Activated CD8-positive, alpha-beta memory T cell treated with anti-CD3 and anti-CD28 coated beads, Interleukin-2, amount 50 U/mL, for 1 hour (primary cell): ENCODE data around the gene ZMYND19.
"Not testable (repeated sequence)": the region's sequence is repeated elsewhere in the genome, so short reads cannot be mapped to it uniquely, and the experiment has no call there.

Experiments used
- DNase-seq: peaks from one replicate; pipeline ENCODE4 v3.0.0-alpha.2; 2020; ENCODE audit errors: extremely low read depth

The ZMYND19 gene

DNA sequence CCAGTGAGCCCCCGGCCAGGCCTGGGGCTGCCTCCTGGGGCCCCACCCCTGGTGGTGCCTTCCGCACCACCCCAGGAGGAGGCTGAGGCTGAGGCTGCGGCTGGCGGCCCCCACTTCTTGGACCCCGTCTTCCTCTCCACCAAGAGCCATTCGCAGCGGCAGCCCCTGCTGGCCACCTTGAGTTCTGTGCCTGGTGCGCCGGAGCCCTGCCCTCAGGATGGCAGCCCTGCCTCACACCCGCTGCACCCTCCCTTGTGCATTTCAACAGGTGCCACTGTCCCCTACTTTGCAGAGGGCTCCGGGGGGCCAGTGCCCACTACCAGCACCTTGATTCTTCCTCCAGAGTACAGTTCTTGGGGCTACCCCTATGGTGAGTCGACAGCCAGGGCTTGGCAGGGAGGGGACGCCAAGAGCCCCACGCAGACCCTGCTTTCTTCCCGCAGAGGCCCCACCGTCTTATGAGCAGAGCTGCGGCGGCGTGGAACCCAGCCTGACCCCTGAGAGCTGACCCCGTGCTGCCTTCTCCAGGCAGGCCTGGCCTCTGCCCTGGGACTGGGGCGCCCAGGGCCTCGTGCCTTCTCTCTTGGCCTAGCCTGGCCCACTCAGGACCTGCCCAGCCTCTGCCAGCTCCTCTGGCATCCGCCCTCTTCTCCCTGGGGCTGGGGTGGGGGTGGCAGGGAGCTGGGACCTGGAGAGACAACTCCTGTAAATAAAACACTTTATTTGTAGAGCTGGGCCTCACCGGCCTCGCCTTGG is 24.5 kb upstream of the ZMYND19 start:
- no peak for DNase-seq

DNA sequence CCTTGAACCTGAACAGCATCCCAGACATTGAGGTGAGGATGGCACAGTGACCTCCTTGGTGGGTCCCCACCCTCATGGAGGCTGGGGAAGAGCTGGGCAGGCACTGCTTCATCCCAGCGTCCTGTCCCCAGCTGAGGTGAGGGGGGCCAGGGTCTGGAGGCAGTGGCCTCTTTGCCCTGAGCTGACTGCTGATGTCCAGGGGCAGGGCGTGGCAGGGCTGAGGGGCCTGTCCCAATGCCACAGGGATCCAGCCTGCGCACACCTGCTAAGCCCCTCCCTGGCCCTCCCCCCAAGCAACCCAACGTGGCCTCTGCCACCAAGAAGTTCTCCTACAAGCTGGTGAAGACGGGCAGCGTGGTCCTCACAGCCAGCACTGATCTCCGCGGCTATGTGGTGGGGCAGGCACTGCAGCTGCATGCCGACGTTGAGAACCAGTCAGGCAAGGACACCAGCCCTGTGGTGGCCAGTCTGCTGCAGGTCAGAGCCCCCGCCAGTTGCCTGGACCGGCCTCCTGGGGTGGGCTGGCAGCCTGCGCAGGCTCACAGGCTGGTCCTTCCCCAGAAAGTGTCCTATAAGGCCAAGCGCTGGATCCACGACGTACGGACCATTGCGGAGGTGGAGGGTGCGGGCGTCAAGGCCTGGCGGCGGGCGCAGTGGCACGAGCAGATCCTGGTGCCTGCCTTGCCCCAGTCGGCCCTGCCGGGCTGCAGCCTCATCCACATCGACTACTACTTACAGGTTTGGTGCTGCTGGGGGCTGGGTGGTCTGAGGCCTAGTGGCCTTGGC is 23.6 kb upstream of the ZMYND19 start:
- no peak for DNase-seq

DNA sequence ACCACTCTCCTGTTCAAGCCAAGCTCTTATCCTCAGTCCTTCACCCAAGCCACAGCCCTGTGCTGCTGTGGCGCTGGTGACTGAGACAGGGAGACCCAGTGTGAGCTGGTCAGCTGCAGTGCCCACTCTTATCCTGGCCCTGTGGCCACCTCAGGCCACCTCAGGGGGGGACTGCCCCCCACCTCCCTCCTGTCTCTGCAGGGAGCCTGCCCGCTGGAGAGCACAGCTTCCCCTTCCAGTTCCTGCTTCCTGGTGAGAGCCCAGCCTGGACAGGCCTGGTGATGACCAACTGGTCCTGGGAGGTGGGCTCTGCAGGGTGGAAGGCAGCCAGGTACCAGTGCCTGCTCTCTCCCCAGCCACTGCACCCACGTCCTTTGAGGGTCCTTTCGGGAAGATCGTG is 22.9 kb upstream of the ZMYND19 start:
- DNase-seq = no peak

DNA sequence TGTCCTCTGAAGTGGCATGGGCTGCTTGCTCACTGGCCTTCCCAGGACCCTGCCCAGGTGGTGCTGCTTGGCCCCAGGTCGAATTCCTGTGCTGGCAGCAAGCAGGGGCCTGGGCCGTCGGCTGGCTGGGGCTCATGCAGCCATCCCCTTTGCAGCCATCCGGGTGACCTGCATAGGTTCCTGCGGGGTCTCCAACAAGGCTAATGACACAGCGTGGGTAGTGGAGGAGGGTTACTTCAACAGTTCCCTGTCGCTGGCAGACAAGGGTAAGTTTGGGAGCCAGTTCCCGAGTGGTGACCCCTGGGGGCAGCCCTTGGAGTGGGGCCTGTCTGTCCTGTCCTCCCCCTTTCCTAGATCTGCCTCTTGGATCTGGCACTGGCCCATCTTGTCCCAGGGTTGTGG is 22.4 kb upstream of the ZMYND19 start:
- no peak for DNase-seq

DNA sequence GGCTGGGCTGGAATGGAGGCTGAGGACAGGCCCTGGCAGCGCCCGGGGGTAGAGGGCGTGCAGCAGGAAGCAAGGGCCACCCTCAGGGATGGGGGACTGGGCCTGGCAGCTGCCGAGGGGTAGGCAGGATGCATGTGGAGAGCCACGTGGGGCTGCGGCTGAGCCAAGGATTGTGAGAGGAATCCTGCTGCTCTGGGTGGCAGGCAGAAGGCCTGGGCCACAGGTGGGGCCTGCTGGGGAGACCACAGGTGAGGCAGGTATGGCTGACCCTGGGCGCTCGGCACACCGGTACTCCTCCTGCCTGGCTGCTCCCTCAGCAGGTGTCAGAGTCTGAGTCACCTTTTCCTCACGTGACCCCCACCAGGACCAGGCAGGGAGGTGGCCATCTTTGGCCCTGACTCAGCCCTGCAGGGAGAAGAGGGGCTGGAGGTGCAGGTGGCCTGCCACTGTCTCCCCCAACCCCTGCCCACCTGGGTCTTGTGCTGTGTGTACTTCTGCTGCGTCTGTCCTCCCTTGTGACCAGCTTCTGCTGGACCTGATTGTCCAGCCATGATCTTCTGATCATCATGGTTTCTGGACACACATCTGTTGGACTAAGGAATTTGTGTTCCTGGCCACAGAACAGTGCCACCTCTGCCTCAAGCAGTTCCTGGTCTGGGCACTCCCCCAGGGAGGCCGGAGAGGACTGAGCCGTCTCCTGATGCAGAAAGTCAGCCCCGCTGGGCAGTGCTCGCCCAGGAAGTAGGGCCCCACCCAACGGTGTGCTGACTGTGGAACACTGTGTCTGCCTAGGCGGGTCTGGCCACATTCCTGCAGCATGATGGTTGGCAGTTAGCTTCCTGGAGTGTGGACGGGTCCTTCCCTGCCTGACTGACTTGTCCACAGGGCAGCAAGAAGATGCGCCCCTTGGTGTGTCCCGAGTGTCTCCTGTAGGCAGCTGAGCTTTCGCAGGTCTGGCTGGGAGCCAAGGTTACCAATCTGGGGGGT is 21.6 kb upstream of the ZMYND19 start:
- DNase-seq = no peak

DNA sequence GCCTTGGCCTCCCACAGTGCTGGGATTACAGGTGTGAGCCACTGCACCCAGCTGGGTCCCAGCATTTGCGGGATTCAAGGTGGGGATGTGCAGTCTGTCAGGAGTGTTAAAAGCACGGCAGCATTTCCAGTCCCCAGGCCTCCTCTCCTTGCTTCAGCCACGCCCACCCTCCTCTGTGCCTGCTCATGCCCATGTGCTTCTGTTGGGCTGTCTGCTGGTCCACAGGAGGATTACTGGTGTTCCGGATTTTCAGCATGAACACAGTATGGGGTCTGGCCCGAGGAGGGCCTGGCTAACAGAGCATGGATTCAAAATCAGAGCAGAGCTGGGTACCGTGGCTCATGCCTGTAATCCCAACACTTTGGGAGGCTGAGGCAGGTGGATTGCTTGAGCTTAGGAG is 20.6 kb upstream of the ZMYND19 start:
- DNase-seq = no peak

DNA sequence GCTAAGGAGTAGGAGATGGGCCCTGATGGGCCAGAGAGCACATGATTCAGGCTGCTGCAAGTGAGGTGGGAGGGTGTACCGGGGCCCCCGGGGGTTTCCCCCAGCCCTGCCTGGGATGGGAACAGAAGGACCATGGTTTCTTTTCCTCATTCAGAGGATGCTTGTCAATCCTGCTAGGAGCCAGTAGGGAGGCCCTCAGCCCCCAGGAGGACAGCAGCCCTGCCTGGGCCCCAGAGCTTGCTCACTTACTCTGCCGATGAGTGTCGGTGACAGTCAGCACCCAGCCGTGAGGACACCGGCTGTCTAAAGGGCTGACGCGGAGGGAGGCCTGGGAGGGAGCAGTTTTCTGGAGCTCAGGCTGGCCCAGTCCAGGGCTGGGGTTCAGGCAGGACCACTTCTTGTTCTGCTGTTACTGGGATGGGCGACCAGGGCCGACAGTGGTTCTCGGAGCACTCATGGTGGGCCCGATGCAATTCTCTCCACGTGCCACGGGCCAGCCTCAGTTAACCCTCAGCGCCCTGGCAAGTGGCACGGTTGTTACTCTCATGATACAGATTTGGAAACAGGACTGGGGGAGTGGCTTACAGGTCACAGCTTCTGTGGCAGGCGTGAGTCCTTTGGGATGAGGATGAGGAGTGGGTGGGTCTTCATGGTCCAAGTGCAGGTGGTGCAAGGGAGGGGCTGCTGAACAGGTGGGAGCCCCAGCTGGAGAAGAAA is 17.0 kb upstream of the ZMYND19 start:
- no peak for DNase-seq

DNA sequence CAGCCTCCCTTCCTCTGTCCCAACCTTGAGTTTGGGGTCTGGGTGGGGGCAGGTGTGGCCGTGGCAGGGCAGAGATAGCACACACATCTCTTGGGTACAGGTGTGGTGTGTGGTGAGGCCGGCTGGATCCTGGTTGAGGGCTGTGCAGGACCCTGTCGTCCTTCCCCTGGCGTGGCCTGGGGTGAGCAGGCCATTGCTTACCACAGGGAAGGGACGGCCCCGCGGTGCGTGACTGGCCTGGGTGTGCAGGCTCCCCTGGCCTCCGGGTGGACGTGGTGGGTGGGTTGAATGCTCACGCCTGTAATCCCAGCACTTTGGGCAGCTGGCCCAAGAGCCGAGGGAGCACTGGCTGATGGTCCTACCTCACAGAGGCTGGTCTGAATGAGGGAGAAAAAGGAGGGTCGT is 16.4 kb upstream of the ZMYND19 start:
- DNase-seq = no peak

DNA sequence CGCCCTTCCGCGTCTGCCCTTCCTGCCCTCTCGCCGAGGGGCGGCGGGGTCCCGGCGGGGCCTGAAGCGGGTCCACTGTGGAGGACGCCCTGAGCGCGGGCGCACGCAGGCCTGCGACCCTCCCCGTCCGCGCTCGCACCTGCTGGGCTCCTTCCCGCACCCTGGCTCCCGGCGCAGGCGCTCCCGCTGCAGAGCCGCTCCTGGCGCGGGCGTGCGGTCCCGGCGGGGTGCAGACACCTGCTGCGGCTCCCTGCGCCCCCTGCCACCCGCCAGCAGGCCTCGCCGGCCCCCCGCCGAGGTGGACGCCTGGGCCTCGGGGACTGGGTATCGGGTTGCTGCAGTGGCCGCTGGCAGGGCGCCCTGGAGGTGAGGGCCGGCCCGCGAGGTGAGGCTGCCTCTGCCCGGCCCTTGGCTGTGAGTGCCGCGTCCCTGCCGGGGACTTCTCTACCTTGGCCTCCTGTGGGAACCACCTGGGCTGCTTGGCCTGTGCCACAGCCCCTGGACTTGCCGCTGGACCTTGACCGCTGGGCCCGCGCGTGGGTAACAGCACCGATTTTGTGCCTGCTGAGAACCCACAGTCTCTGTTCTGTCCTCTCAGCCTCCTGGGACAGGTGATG is 15.8 kb upstream of the ZMYND19 start:
- DNase-seq = no peak

DNA sequence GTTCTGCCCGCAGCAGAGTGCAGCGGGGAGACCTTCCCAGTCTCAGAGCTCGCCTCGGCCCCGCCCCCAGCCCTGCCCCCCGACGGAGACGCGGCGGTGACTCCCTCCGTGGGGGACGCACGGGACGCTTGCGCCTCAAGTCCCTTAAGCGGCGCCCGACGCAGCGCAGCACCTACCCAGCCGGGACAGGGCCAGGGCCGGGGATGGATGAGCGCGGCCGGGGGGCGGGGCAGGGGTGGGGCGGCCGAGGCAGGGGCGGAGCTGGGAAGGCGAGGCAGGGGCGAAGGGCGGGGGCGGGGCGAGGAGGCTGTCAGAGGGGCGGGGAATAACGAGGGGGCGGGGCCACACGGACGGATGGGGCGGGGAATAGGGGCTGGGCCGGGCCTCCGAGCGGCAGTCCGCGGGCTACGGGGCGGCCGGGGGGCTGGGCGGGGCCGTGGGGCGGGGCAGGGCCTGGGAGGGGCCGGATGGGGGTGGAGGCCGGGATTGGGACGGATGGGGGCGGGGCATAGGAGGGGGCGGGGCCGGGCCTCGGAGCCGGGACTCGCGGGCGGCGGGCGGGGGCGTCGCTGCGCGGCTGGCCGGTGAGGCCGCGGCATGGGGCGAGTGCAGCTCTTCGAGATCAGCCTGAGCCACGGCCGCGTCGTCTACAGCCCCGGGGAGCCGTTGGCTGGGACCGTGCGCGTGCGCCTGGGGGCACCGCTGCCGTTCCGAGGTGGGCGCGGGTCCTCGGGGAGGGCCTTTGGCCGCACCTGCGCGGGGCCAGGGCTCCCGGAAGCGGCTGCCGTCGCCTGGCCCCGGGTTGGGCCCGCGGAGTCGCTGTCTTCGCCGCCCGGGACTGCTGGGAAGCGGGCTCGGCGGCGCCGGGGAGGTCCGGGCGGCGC is 15.1 kb upstream of the ZMYND19 start, which contains the start of gene ARRDC1:
Gene ARRDC1, plus strand, starts transcription at position 566 of the 884 bp plus-strand sequence. Its CDS starts 32 bp downstream, at position 598.
- peak; percentile 87 for DNase-seq

DNA sequence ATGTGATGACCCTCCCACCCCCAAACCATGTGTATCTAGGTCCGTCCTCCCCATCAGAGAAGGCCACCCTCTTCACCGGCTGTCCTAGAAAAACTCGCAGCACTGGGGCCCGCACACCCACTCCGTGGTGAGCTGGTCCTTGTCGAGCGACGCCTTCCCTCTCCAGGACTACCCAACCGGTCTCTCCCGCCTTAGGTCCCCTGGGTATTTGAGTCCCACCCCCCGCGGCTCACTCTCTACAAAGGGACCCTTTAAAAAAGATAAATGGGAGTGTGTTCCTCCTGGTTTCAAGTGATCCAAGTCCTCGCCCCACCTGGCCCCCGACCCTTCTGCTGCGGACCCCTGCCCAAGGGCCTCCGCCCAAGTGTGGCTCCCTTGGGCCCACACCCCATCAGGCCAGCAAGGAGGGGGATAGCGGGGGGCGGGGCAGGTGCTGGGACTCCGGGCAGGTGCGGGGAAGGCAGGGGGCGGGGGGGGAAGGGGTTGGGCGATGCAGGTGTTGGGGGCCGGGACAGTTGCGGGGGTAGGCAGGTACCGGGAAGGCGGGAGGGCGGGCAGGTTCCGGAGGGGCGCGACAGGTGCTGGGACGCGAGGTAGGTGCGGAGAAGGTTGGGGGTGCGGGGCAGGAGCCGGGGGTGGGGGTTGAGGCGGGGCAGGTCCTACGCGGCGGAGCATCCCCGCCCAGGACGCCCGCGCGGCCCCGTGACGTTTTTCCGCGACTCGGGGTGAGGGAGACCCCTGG is 14.2 kb upstream of the ZMYND19 start:
- no peak for DNase-seq

DNA sequence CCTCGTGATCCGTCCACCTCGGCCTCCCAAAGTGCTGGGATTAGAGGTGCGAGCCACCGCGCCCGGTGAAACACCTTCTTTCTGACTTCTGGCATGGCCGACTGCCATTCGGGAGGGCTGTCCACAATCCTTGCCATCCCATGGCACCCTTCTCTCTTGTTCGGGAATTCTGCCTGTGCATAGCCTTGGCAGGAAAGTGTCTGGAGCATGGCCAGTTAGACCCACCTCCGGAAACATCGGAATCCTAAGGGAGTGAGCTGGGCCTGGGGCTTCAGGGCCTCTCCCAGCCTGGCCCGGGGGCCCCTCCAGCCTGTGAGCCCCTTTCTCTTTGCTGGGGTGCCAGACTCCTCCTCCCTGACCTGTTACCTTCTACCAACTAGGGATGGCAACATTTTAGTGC is 13.6 kb upstream of the ZMYND19 start:
- no peak for DNase-seq

DNA sequence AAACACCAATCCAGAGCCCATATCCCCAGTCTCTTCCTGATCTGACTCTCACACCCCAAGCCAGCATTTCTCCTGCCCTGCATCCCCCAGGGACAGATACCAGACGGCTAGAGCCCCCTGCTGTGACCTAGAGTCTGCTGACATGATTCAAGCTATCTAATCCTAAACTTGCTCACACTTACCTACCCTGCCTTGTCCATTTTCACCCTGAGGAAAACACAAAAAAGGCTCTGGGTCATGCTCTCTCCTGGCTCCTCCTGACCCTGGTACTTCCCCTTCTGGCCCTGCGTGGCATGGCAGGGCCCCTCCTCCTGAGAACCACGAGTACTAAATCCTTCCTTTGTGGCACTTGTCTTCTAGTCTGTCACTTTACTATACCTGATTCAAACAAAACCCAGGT is 12.3 kb upstream of the ZMYND19 start:
- DNase-seq = no peak

DNA sequence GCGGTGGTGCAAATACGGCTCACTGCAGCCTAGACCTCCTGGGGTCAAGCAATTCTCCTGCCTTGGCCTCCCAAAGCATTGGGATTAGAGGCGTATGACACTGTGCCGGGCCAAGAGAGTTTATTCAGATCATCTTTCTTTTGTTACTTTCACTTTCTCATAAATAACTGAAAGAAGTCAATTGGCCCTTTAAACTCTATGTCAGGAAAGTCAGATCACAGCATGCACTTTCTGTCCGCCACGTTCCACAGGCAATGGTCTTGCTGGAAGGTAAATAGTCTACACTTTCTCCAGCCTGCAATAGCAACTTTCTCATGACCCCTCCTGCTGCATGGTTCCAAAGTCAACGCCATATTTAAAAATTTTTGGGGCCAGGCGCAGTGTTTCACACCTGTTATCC is 8.6 kb upstream of the ZMYND19 start:
- DNase-seq = no peak

DNA sequence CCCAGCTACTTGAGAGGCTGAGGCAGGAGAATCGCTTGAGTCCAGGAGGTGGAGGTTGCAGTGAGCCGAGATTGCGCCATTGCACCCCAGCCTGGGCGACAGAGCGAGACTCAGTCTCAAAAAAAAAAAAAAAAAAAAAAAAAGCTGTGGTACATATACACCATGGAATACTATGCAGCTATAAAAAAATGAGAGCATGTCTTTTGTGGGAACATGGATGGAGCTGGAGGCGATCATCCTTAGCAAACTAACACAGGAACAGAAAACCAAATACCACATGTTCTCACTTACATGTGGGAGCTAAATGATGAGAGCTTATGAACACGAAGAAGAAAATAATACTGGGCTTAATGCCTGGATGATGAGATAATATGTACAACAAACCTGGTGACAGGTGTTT is 6.3 kb upstream of the ZMYND19 start:
- not testable (repeated sequence) for DNase-seq

DNA sequence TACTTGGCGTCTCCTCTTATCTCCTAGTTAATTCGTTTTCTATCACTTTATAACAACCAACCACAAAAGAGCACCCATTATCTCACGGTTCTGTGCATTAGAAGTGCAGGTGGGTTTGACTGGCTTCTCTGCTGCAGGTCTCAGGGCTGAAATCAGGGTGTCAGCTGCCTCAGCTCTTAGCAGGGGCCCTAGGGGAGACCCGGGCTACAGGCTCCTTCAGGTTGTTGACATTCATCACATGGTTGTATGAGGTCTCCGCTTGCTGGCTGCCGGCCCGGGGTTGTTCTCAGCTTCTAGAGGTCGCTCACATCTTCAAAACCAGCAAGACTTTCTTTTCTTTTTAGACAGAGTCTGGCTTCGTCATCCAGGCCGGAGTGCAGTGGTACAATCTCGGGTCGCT is 2.9 kb upstream of the ZMYND19 start:
- no peak for DNase-seq

DNA sequence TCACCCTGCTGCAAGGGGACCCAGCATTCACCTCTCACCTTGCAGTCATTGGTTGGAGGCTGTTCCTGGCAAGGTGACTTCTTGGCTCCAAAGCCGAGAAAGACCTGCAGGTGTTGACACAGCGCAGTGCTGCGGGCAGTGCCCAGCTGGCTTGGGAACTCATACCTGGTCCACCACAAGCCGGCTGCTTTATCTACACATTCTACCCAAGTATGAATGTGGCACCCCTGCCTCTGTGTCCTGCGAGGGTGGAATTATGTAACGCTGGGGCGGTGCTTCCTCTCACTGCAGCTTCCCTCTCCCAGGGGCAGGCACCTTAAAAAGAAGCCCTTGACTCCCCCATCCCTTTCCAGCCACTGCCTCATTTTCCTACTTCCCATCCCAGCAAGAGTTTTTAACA is 2.5 kb upstream of the ZMYND19 start:
- no peak for DNase-seq

DNA sequence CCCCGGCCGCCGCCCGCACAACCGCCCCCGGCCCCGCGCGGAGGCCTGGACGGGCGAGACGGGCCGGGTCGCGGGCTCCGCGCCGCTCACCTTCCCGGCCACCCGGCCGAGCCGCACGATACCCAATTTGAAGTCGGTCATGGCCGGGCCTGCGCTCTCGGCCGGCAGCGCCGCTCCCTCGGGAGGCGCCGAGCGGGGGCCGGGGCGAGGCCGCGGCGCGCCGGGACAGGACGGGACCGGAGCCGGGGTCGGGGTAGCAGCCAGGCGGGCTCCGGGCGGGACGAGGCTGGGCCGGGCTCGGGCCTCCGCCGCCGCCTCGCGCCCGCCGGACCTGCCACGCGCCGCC is 216 bp downstream of the ZMYND19 start:
- DNase-seq = no peak

DNA sequence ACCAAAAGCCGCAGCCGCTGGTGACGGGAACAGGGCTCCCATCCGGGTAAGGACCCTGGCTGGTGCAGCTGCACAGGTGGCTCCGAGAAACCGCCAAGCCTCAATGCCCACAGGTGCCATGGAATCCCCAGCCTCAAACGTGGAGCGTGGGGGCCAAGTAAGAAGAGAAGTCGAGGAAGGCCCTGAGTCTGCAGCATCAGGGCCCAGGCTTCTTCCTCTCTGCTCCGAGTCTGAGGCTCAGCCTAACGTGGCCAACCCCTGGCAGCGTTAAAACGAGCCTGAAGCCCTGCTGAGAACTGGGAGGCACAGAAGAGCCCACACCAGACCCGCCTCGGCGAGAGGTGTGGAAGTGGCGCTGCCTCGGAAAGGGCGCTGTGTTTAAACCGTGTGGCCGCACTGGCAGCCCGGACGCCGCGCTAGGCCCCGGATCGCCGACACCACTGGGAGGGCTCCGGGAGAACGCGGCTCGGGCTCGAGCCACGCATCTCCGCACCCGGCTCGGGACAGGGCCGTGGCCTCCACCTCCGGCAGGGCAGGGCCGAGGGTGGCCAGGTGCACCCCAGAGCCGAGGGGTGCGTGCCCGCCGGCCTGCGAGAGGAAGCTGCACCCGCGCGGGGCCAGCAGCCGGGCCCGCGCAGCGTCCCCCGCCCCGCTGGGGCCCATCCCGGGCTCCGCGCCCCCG is 730 bp downstream of the ZMYND19 start:
- DNase-seq = no peak
